Keratinocyte (primary cell): ENCODE data around the gene CAPZB. TPM values are rescaled to one million over a fixed set of nuclear protein-coding genes. Genes with fewer than 3 reads are reported as not detected.

Experiments
- DNase-seq: peaks from one replicate; pipeline ENCODE4 v3.0.0-alpha.2; 2011; ENCODE audit warnings: low read depth, missing footprints, low spot score
- FAIRE-seq: peaks from 2 replicates; lab custom pipeline; 2011; peaks lifted over from hg19 to GRCh38; lab: Jason Lieb, UNC
- H2AFZ ChIP-seq: 2 replicates; pipeline ENCODE4 v1.6.0; 2012; ENCODE audit warnings: low read length, control low read depth, inconsistent platforms; ENCODE audit not compliant: control insufficient read depth
- H3K27ac ChIP-seq: 2 replicates; pipeline ENCODE4 v1.5.1; 2011; ENCODE audit warnings: low read length; ENCODE audit not compliant: control insufficient read depth, insufficient read depth
- H3K27me3 ChIP-seq: 3 replicates; pipeline ENCODE4 v1.6.0; 2011; ENCODE audit warnings: low read length; ENCODE audit not compliant: control insufficient read depth, insufficient read depth; ENCODE audit errors: extremely low read depth
- H3K36me3 ChIP-seq, 2 experiments: 2 replicates in 1 of 2; 3 replicates in 1 of 2; pipeline ENCODE4 v1.5.1; 2011; ENCODE audit warnings: low read length in 2 of 2, mild to moderate bottlenecking in 1 of 2; ENCODE audit not compliant: control insufficient read depth in 2 of 2, insufficient read depth in 2 of 2; ENCODE audit errors: extremely low read depth in 1 of 2
- H3K4me1 ChIP-seq: 3 replicates; pipeline ENCODE4 v1.5.1; 2011; ENCODE audit warnings: low read length; ENCODE audit not compliant: control insufficient read depth, insufficient read depth; ENCODE audit errors: extremely low read depth
- H3K4me2 ChIP-seq: 3 replicates; pipeline ENCODE4 v1.6.0; 2011; ENCODE audit warnings: low read depth, low read length; ENCODE audit not compliant: control insufficient read depth, insufficient read depth; ENCODE audit errors: extremely low read depth
- H3K4me3 ChIP-seq, 3 experiments: fragments of 200-600 bp in 1 of 3; sonication (generic) in 1 of 3; 2 replicates in 2 of 3; 3 replicates in 1 of 3; pipeline ENCODE4 v1.5.1; 2011 to 2016; ENCODE audit warnings: low read length in 3 of 3, mild to moderate bottlenecking in 3 of 3, control low read depth in 2 of 3, inconsistent platforms in 1 of 3, low read depth in 1 of 3, mixed read lengths in 1 of 3, mixed run types in 1 of 3, moderate library complexity in 1 of 3; ENCODE audit not compliant: control insufficient read depth in 2 of 3, insufficient read depth in 2 of 3; ENCODE audit errors: extremely low read depth in 1 of 3
- H3K79me2 ChIP-seq: 2 replicates; pipeline ENCODE4 v1.6.0; 2012; ENCODE audit warnings: low read length; ENCODE audit not compliant: control insufficient read depth, insufficient read depth
- H3K9ac ChIP-seq: 3 replicates; pipeline ENCODE4 v1.6.0; 2011; ENCODE audit warnings: low read length; ENCODE audit not compliant: control insufficient read depth, insufficient read depth; ENCODE audit errors: extremely low read depth
- H3K9me1 ChIP-seq: 3 replicates; pipeline ENCODE4 v1.6.0; 2011; ENCODE audit warnings: low read length; ENCODE audit not compliant: control insufficient read depth, insufficient read depth; ENCODE audit errors: extremely low read depth
- H3K9me3 ChIP-seq: 2 replicates; pipeline ENCODE4 v1.5.1; 2012; ENCODE audit warnings: low read depth, low read length; ENCODE audit not compliant: control insufficient read depth
- H4K20me1 ChIP-seq: 3 replicates; pipeline ENCODE4 v1.6.0; 2011; ENCODE audit warnings: low read length; ENCODE audit not compliant: control insufficient read depth, insufficient read depth; ENCODE audit errors: extremely low read depth
- CTCF ChIP-seq, 3 experiments: IDR thresholded peaks in 1 of 3; conservative IDR thresholded peaks in 1 of 3; optimal IDR thresholded peaks in 1 of 3; 2 replicates in 2 of 3; 3 replicates in 1 of 3; pipeline versions ENCODE3 to v1.5.1; 2011; ENCODE audit warnings: low read length in 3 of 3, mild to moderate bottlenecking in 3 of 3, moderate library complexity in 2 of 3, control low read depth in 1 of 3, inconsistent platforms in 1 of 3; ENCODE audit not compliant: insufficient read depth in 2 of 3; ENCODE audit errors: extremely low read depth in 1 of 3
- EZH2 ChIP-seq: IDR thresholded peaks from one replicate; pipeline ENCODE4 v1.6.1; 2012; ENCODE audit warnings: inconsistent platforms, mild to moderate bottlenecking, low read length, moderate library complexity
- dilution Hi-C: fragments of 300-500 bp; cut with MboI; formaldehyde crosslinking; loops from one replicate; pipeline ENCODE4 v1.7.0; 2020; ENCODE audit warnings: low sequenced_read_pairs; ENCODE audit not compliant: extremely low pct_ligation_motif_present
- polyA plus RNA-seq, 5 experiments: library from polyadenylated mRNA; depleted of rRNA in 3 of 5; stranded (reverse) in 3 of 5; stranded (forward) in 1 of 5; unstranded in 1 of 5; fragments of >200 nt; gene quantifications; 1 replicate in 1 of 5; 2 replicates in 3 of 5; 3 replicates in 1 of 5; pipeline versions ENCODE4 v1.2.1 to v1.2.3, GENCODE V29; 2011 to 2012; ENCODE audit warnings: missing spikeins in 2 of 5, low read depth in 1 of 5, low replicate concordance in 1 of 5

Gene CAPZB
- polyA plus RNA-seq, 1 donor (not counting 4 experiments of a cell fraction or from before 2014, with no cell fraction given): 193 TPM

- no peak for FAIRE-seq
- H4K20me1 ChIP-seq: no peaks in the 10 kb centered on the region
Observed at GRCh38 chr1:19373211-19374082, 111.9 kb downstream of the CAPZB start.

GRCh38 chr1:19372602-19373001, 112.7 kb downstream of the CAPZB start:
- no peak for TF ChIP-seq CTCF (optimal IDR thresholded peaks at IDR 0.05 in 1 of 3, IDR thresholded peaks at IDR 0.05 in 1 of 3, conservative IDR thresholded peaks at IDR 0.05 in 1 of 3; ENCODE audit: extremely low read depth in 1 of 3, insufficient read depth in 2 of 3, low read length in 3 of 3)
- no peak for TF ChIP-seq EZH2
- H3K4me1 ChIP-seq: peaks cover 26% of the 10 kb centered on the region
- FAIRE-seq (no peak), DNase-seq (no peak)
- H3K9me1 ChIP-seq: peaks cover 2% of the 10 kb centered on the region
- H3K4me3 ChIP-seq: no peak overlapping the region
- no peak overlapping the region for H3K27ac ChIP-seq
- peaks cover 25 to 27% of the 10 kb centered on the region in 2 experiments for H3K36me3 ChIP-seq
- H3K4me2 ChIP-seq: no peak overlapping the region
- no peak overlapping the region for H3K9ac ChIP-seq
- dilution Hi-C loops: no loop called here
- H4K20me1 ChIP-seq: no peaks in the 10 kb centered on the region
- H3K9me3 ChIP-seq: no peaks in the 10 kb centered on the region
- H3K27me3 ChIP-seq: no peaks in the 10 kb centered on the region
- no peak overlapping the region for H2AFZ ChIP-seq
- H3K79me2 ChIP-seq: peaks cover 9% of the 10 kb centered on the region

More at GRCh38 chr1:19373211-19374082, 111.9 kb downstream of the CAPZB start:
- H3K27ac ChIP-seq: no peak overlapping the region
- peaks cover 2% of the 10 kb centered on the region for H3K9me1 ChIP-seq
- peaks cover 9% of the 10 kb centered on the region for H3K79me2 ChIP-seq
- no peak overlapping the region for H3K4me3 ChIP-seq
- no peak overlapping the region for H3K9ac ChIP-seq
- H2AFZ ChIP-seq: no peak overlapping the region
- H3K27me3 ChIP-seq: no peaks in the 10 kb centered on the region
- peaks cover 21% of the 10 kb centered on the region for H3K4me1 ChIP-seq
- H3K9me3 ChIP-seq: no peaks in the 10 kb centered on the region
- TF ChIP-seq CTCF (optimal IDR thresholded peaks at IDR 0.05 in 1 of 3, IDR thresholded peaks at IDR 0.05 in 1 of 3, conservative IDR thresholded peaks at IDR 0.05 in 1 of 3; ENCODE audit: extremely low read depth in 1 of 3, insufficient read depth in 2 of 3, low read length in 3 of 3) (no peak), EZH2 (no peak)
- peaks cover 32 to 36% of the 10 kb centered on the region in 2 experiments for H3K36me3 ChIP-seq
- DNase-seq: no peak
- dilution Hi-C loops: no loop called here
- H3K4me2 ChIP-seq: no peak overlapping the region
